ENCODE results near the gene ZDBF2. TPM values are rescaled to one million over a fixed set of nuclear protein-coding genes. Genes with fewer than 3 reads are reported as not detected.

Gene ZDBF2
- total RNA-seq, 2 experiments from 2014 or later: 10.5 to 10.9 TPM

DNA sequence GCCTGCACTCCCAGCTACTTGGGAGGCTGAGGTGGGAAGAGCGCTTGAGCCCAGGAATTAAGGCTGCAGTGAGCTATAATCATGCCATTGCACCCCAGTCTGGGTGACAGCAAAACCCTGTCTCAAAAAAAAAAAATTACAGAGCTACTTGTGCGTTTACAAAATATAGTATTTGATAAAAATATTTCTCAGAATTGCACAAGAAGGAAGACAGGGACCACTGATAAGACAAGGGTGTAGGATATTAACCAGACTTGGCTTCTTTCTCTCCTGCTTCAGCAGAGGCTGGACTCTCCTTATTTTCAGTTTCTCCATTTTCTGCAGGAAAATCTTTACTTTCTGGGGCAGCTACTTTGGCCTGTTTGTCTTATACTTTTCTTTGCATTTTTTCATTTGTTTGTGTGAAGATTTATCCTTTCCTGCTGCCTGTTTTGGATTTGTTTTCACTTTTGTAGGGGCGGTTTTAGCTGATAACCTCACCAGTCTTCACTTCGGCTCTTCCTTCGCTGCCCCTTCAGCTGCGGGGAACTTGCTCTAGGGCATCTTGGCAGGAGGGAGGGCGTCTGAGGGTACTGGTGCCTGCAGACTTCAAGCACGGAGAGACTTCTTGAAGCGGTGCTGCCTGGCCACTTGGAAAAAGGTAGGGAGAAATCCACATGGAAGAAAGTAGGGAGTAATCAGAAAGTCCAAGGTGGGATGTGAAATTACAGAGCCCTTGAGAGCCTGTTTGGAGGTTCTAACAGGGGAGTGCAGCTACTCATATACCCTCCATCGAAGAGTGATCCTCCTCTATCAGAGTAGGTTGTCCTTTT, 14.9 kb upstream of the ZDBF2 start:
- ATAC-seq: no peak
- no peak overlapping the region for H3K4me3 Mint-ChIP-seq
- intact Hi-C loops (cut with micrococcal nuclease): no loop called here
- H3K4me1 Mint-ChIP-seq (ENCODE audit: low read depth): peaks cover 9% of the 10 kb centered on the region
- TF ChIP-seq, protein P1, sequence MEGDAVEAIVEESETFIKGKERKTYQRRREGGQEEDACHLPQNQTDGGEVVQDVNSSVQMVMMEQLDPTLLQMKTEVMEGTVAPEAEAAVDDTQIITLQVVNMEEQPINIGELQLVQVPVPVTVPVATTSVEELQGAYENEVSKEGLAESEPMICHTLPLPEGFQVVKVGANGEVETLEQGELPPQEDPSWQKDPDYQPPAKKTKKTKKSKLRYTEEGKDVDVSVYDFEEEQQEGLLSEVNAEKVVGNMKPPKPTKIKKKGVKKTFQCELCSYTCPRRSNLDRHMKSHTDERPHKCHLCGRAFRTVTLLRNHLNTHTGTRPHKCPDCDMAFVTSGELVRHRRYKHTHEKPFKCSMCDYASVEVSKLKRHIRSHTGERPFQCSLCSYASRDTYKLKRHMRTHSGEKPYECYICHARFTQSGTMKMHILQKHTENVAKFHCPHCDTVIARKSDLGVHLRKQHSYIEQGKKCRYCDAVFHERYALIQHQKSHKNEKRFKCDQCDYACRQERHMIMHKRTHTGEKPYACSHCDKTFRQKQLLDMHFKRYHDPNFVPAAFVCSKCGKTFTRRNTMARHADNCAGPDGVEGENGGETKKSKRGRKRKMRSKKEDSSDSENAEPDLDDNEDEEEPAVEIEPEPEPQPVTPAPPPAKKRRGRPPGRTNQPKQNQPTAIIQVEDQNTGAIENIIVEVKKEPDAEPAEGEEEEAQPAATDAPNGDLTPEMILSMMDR (IDR thresholded peaks at IDR 0.05): no peak
- DNase-seq: no peak
- no peak overlapping the region for H3K27ac Mint-ChIP-seq
- peaks cover 64% of the 10 kb centered on the region for H3K27me3 Mint-ChIP-seq
- POLR2A ChIA-PET: interaction anchor here (0.6 kb wide), 1 partner anchor 226 kb away, joined by 3 read pairs; no protein-coding TSS in a partner anchor
- H3K36me3 Mint-ChIP-seq (ENCODE audit: low read depth): no peaks in the 10 kb centered on the region
- CTCF ChIA-PET: interaction anchor here (0.8 to 2.2 kb wide), 5 partner anchors 9 to 254 kb away, joined by 3 to 6 read pairs (median 4); no protein-coding TSS in a partner anchor
- no peaks in the 10 kb centered on the region for H3K9me3 Mint-ChIP-seq

DNA sequence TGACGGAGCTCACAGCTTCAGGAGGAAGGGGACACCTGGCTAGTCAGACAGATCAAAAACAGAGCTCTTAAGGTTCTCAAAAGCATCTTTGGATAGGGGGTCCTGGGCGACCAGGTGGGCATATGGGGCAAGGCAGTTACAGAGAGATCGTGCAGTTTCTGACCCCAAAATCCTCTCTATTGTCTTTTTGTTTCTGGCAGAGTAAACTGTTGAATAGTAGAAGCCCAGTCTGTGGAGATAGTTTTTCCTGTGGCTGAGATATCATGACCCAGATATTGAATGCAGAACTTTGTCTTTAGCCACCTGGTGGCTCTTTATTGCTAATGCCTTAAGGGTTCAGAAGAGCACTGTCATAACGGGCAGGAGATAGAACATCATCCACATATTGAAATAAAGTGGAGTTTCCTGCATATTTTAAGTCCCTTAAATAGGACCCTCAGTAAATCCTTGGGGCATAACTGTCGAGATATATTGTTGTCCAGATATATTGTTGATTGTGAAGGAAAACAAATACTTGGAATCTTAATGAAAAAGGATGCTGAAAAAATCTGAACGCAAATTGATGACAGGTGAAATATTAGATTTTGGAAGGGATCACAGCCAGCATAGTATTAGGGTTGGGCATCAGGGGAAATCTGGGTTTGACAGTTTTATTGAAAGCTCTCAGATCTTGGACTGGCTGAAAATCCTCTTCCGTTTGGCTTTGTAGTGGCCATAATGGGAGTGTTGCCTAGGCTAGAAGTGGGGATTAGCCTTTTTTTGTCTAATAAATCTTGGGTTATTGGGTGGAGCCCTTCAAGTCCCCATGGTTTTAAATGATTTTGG, 14.1 kb upstream of the ZDBF2 start:
- POLR2A ChIA-PET: interaction anchor here (0.6 kb wide), 1 partner anchor 225 kb away, joined by 3 read pairs; no protein-coding TSS in a partner anchor

DNA sequence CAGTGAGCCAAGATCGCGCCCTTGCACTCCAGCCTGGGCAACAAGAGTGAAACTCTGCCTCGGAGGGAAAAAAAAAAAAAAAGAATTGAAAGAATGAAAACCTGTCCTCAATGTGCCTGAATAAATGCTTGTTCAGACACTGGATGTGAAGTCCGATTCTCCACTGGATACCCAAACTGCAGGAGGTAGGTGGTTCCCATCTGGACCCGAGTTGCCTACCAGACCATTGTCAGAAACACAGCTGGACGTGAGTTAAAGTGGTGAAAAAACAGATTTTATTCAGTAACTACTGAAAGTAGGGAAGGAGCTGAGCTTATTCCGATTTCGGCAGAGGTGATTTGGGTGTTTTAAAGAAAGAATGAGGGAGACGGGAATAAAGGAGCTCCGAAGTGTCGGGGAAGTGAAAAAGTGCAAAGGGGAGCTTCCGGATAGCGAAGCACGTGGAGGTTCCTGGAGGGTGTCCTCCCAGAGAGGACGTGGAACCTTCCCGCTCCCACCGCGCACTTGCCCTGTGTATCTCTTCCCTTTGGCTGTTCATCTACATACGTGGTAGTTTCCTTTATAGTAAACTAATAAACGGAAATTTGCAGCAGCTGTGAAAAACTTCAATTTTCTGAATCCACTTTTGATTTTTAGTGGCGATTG, 10.4 kb upstream of the ZDBF2 start:
- no peak for ATAC-seq
- peaks cover 9% of the 10 kb centered on the region for H3K4me1 Mint-ChIP-seq (ENCODE audit: low read depth)
- H3K9me3 Mint-ChIP-seq: no peaks in the 10 kb centered on the region
- no peak overlapping the region for H3K27ac Mint-ChIP-seq
- TF ChIP-seq, protein P1 (IDR thresholded peaks at IDR 0.05): no peak
- no peak overlapping the region for H3K4me3 Mint-ChIP-seq
- intact Hi-C loops (cut with micrococcal nuclease): no loop called here
- ChIA-PET POLR2A (no interaction called here), CTCF (interaction anchor here (1.0 kb wide), 1 partner anchor 87 kb away, joined by 3 read pairs; no protein-coding TSS in a partner anchor)
- DNase-seq: no peak
- H3K36me3 Mint-ChIP-seq (ENCODE audit: low read depth): no peaks in the 10 kb centered on the region
- H3K27me3 Mint-ChIP-seq: peaks cover 71% of the 10 kb centered on the region

More for the DNA sequence above, 14.1 kb upstream of the ZDBF2 start:
- H3K27me3 Mint-ChIP-seq: peaks cover 63% of the 10 kb centered on the region
- ATAC-seq: peak; percentile 58
- H3K9me3 Mint-ChIP-seq: no peaks in the 10 kb centered on the region
- TF ChIP-seq, protein P1 (IDR thresholded peaks at IDR 0.05): no peak
- no peak overlapping the region for H3K27ac Mint-ChIP-seq
- intact Hi-C loops (cut with micrococcal nuclease): no loop called here
- DNase-seq: no peak
- no peak overlapping the region for H3K4me3 Mint-ChIP-seq
- no peaks in the 10 kb centered on the region for H3K36me3 Mint-ChIP-seq (ENCODE audit: low read depth)
- CTCF ChIA-PET: interaction anchor here (1.3 to 2.2 kb wide), 4 partner anchors 16 to 255 kb away, joined by 3 to 6 read pairs (median 4); no protein-coding TSS in a partner anchor
- H3K4me1 Mint-ChIP-seq (ENCODE audit: low read depth): peaks cover 9% of the 10 kb centered on the region

DNA sequence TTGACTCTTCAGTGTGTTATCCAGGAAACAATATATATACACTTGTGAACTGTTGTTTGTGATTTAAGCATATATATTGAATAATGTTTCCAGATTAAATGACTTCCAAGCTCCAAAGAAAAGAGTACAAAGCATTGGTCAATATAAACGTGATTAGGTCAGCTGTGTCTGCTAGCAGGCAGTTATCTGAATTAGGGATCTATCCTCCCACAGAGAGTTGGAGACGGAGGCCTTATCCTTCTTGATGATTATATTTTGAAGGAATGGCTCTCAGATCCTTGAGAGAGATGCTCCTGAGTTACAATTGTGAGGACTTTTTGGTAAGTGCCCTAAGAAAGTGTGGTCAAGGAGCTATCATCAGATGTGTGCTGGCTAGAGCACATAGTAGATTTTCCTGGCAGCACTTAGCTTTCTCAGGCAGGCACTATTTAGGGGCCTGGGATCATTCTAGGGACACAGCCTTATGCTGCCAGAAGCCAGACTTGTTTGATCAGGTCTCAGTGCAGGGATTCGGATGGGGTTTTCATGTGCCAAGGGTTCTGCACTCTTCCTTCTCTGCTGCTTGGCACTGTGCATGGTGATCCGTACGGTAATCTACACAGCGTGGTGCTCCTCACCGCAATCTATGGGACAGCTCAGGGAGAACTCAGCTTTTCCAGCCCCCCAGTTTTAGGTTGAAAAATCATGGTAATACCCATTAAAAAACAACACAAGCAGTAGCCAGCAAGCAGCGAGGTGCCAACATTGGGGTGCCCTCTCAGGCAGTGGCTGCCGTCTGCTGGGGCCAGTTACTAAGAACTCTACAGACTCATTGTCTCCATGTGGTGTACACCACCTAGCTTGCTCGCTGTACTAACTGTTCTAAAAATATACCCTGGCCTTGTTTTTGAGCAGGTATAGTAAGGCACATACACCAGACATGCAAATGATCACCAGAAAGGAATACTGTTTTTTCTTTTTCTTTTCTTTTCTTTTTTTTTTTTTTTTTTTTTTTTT, 8.0 kb upstream of the ZDBF2 start:
- Mint-ChIP-seq H3K4me1 (ENCODE audit: low read depth) (peaks cover 6% of the 10 kb centered on the region), H3K27me3 (peaks cover 56% of the 10 kb centered on the region), H3K27ac (no peak overlapping the region), H3K9me3 (no peaks in the 10 kb centered on the region), H3K36me3 (ENCODE audit: low read depth) (no peaks in the 10 kb centered on the region), H3K4me3 (no peak overlapping the region)
- TF ChIP-seq, protein P1 (IDR thresholded peaks at IDR 0.05): no peak
- POLR2A ChIA-PET: no interaction called here
- CTCF ChIA-PET: no interaction called here
- intact Hi-C loops (cut with micrococcal nuclease): no loop called here
- ATAC-seq: no peak
- DNase-seq: no peak
